NCI-H187 treated with DMSO at 0.1 percent for 48 hours (cell line): Measurements from ENCODE around the gene MAMDC4.
"Not testable (repeated sequence)": the region's sequence is repeated elsewhere in the genome, so short reads cannot be mapped to it uniquely, and the experiment has no call there.

Experiments
- DNase-seq: peaks from one replicate; lab custom pipeline; 2025; lab: John Stamatoyannopoulos, UW

The MAMDC4 gene

GRCh38 chr9:136862849-136863622 lies 10.9 kb downstream of the MAMDC4 start:
- DNase-seq: no peak

DNA sequence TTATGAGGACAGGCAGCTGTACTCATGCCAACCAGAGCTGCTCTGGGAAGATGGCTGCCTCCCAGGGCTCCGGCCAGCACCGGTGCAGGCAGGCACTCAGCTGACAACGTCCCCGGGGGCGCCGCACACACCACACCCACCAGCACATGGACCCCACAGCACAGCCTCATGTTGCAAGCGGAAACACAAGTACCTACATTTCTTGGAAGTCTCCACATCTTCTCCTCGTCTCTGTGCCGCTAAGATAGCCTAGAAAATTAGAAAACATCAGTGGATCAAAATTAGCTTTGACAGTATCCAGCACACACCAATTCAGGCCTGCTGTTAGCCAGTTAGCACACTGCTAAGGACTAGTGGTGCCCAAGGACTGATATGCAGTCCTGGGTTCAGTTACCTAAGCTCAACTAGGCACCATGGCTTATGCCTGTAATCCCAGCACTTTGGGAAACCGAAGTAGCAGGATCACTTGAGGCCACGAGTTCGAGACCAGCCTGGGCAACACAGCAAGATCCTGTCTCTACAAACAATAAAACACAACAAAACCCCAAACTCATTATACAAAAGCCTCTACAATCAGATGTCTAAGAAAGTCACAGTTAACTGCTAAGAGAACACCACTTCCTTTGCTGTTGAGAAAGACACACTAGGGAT lies 11.6 kb downstream of the MAMDC4 start:
- no peak for DNase-seq

- DNase-seq: no peak
Measured at GRCh38 chr9:136865041-136865767, 13.1 kb downstream of the MAMDC4 start.

- DNase-seq: no peak
Measured at GRCh38 chr9:136865768-136866103, 13.6 kb downstream of the MAMDC4 start.

GRCh38 chr9:136866898-136867421 lies 14.8 kb downstream of the MAMDC4 start:
- not testable (repeated sequence) for DNase-seq

- DNase-seq: no peak
Measured at GRCh38 chr9:136867480-136867879, 15.3 kb downstream of the MAMDC4 start.

- no peak for DNase-seq
Measured at GRCh38 chr9:136867917-136868316, 15.8 kb downstream of the MAMDC4 start.

- DNase-seq: no peak
Measured at GRCh38 chr9:136868644-136869043, 16.5 kb downstream of the MAMDC4 start.

GRCh38 chr9:136869611-136870010 lies 17.5 kb downstream of the MAMDC4 start:
- DNase-seq: not testable (repeated sequence)

DNA sequence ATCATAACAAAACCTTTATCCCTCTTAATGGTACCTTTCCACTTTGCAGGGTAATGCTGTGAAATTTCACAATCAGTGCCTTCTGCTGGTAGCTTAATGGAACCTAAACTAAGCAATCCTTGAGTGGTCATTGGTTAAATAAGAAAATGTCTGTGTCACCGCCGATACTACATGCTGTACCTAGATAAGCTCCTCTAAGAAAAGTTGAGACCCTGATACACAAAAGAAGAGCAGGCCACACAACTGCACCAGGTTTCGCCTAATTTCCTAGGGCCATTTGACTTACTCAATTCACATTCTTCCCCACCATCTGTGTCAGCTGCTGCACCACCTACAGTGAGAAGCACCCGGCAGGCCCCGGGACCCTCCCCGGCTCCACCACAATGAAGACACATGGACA lies 23.0 kb downstream of the MAMDC4 start:
- no peak for DNase-seq

- no peak for DNase-seq
Measured at GRCh38 chr9:136876476-136876875, 24.3 kb downstream of the MAMDC4 start.

GRCh38 chr9:136880651-136881050 lies 28.5 kb downstream of the MAMDC4 start:
- no peak for DNase-seq

- no peak for DNase-seq
Measured at GRCh38 chr9:136881691-136882108, 29.6 kb downstream of the MAMDC4 start.

DNA sequence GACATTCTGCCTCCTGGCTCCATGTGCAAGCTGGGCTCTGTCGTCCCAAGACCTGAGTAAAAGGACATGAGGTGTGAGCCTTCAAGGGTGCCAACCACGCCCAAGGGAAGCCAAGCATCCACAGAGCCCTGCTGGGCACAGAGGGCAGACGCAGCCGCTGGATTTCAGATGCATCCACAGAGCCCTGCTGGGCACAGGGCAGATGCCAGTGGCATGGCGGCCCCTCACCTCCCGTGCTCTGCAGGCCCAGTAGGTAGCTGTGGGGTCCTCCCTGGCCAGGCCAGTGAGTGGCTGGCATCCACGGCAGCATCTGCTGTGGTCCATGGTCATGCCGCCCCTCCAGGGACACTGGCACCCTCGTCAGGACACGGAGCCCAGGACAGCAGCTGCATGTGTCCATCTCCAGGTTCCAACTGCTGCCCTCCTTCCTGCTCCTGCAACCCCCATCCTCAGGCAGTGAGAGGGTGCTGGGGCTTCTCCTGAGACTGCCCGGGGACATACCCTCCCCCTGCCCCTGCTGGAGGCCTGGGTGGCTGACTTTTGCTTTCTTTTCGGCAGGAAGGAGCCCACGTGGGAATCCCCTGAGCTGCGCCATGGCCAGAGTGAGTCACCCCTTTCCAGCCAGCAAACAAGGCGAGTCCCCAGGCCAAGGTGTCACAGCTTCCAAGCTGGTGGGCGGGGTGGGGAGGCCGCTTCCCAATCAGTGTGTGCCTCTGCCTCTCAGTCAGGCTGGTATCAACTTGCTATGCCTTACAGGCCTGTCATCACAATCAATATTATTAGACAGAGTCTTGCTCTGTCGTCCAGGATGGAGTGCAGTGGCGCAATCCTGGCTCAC lies 30.2 kb downstream of the MAMDC4 start:
- DNase-seq: no peak

GRCh38 chr9:136882947-136883283 lies 30.8 kb downstream of the MAMDC4 start:
- not testable (repeated sequence) for DNase-seq

DNA sequence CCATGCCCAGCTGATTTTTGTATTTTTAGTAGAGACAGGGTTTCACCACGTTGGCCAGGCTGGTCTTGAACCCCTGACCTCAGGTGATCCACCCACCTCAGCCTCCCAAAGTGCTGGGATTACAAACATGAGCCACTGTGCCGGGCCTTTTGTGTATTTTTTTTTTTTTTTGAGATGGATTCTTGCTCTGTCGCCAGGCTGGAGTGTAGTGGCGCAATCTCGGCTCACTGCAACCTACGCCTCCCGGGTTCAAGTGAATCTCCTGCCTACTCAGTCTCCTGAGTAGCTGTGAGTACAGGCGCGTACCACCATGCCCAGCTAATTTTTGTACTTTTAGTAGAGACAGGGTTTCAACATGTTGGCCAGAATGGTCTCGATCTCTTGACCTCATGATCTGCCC lies 31.5 kb downstream of the MAMDC4 start:
- DNase-seq: not testable (repeated sequence)

DNA sequence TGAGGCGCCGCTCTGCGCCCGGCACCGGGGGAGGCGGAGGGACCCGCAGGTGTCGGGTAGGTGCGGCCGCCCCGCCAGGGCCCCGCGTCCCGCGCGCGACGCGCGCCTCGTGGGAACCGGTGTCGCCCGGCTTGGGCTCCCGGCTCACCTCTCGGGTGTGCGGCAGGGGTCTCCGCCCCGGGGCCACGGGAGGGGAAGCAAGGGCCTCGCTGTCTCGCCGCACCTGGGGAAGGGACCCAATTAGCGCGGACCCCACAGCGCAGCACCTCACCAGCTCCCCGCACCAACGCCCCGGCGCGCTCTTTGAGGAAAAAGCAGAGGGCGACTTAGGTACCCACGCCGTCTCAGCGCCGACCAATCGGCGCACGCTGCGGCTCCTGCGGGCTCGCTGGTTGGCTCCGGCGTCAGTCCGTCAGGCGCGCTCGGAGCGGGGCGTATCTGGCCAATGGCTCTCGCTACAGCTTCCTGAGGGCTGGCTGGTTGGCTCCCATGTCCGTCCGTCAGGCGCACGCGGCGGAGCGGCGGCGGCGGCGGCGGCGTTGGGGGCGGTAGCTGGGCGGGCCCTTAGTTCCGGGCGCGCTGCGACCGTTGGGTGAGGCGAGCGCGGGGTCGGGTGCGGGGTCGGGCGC lies 33.9 kb downstream of the MAMDC4 start, which contains the start of gene TRAF2:
Gene TRAF2, plus strand, starts transcription at position 567 of the 629 bp plus-strand sequence. CDS start 12,225 bp downstream, outside the sequence.
- peak; percentile 35 for DNase-seq

GRCh38 chr9:136886610-136887597 lies 34.8 kb downstream of the MAMDC4 start:
- DNase-seq: no peak

DNA sequence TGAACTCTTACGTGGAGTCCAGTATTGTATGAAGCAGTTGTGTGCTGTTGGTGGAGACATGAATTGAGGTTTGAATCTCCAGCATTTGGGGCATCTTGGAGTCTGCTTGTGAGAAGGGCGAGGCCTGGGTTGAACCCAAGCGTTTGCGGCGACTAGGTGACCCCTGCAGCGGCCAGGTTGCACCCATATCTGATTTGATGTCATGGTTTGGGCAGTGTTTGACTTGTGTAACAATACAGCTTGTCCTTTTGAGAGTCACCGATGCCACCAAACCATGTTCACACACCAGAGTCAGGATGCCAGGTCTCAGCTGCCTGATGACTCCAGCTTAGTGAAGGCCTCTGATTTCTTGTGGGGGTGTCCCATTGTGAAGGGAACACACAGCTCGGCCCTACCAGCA lies 36.3 kb downstream of the MAMDC4 start:
- DNase-seq: no peak

GRCh38 chr9:136889858-136890257 lies 37.7 kb downstream of the MAMDC4 start:
- no peak for DNase-seq
